Neural cell (in vitro differentiated cells): ENCODE measurements around the gene LZTR1. TPM values are rescaled to one million over a fixed set of nuclear protein-coding genes. Genes with fewer than 3 reads are reported as not detected.

Source experiments
- H2AFZ ChIP-seq: fragments of 200-600, 300-800 bp; sonication (generic), shearing (Covaris generic); 2 replicates; pipeline ENCODE4 v1.6.0; 2014; ENCODE audit warnings: low read depth, mild to moderate bottlenecking, antibody characterized with exemption, low read length, moderate library complexity
- H3F3A ChIP-seq: fragments of 200-600 bp; shearing (Covaris generic); 2 replicates; pipeline ENCODE4 v1.6.1; 2016; ENCODE audit warnings: mild to moderate bottlenecking, moderate library complexity, mixed read lengths, antibody characterized with exemption, low read length; ENCODE audit not compliant: insufficient read depth, poor library complexity, severe bottlenecking
- H3K27ac ChIP-seq: fragments of 200-600, 300-800 bp; sonication (generic), shearing (Covaris generic); 2 replicates; pipeline ENCODE4 v1.5.1; 2014; ENCODE audit warnings: mild to moderate bottlenecking, low read length, moderate library complexity
- H3K27me3 ChIP-seq: fragments of 300-800, 200-600 bp; sonication (generic), shearing (Covaris generic); 2 replicates; pipeline ENCODE4 v1.6.0; 2014; ENCODE audit warnings: mild to moderate bottlenecking, low read depth, low read length, moderate library complexity; ENCODE audit not compliant: insufficient read depth
- H3K36me3 ChIP-seq: fragments of 300-800, 200-600 bp; sonication (generic), shearing (Covaris generic); 2 replicates; pipeline ENCODE4 v1.5.1; 2014; ENCODE audit warnings: mild to moderate bottlenecking, antibody characterized with exemption, low read length, moderate library complexity; ENCODE audit not compliant: insufficient read depth
- H3K4me2 ChIP-seq: fragments of 300-800, 200-600 bp; sonication (generic), shearing (Covaris generic); 2 replicates; pipeline ENCODE4 v1.6.0; 2014; ENCODE audit warnings: mild to moderate bottlenecking, low read length
- H3K4me3 ChIP-seq: fragments of 300-800, 200-600 bp; sonication (generic), shearing (Covaris generic); 2 replicates; pipeline ENCODE4 v1.5.1; 2014; ENCODE audit warnings: mild to moderate bottlenecking, low read length, moderate library complexity
- H3K79me2 ChIP-seq: fragments of 200-600 bp; shearing (Covaris generic); replicated peaks from 2 replicates; pipeline ENCODE4 v1.6.0; 2014; ENCODE audit warnings: mild to moderate bottlenecking, low read length, moderate library complexity; ENCODE audit not compliant: insufficient read depth
- H3K9ac ChIP-seq: fragments of 300-800, 200-600 bp; sonication (generic), shearing (Covaris generic); 2 replicates; pipeline ENCODE4 v1.6.1; 2016; ENCODE audit warnings: mild to moderate bottlenecking, low read length, mixed read lengths
- H3K9me2 ChIP-seq: fragments of 200-600 bp; shearing (Covaris generic); 2 replicates; pipeline ENCODE4 v1.6.1; 2016; ENCODE audit warnings: mild to moderate bottlenecking, low read length, mixed read lengths; ENCODE audit not compliant: insufficient read depth
- H3K9me3 ChIP-seq: fragments of 200-600, 300-800 bp; sonication (generic), shearing (Covaris generic); 2 replicates; pipeline ENCODE4 v1.6.1; 2016; ENCODE audit warnings: mild to moderate bottlenecking, mixed run types, low read length, moderate library complexity, mixed read lengths
- H4K20me1 ChIP-seq: fragments of 200-600 bp; shearing (Covaris generic); 2 replicates; pipeline ENCODE4 v1.6.1; 2016; ENCODE audit warnings: mild to moderate bottlenecking, mixed run types; ENCODE audit not compliant: insufficient read depth
- EP300 ChIP-seq: fragments of 450-650 bp; conservative IDR thresholded peaks from 2 replicates; pipeline ENCODE4 v1.6.1; 2014; ENCODE audit warnings: antibody characterized with exemption, mild to moderate bottlenecking, moderate library complexity; ENCODE audit not compliant: poor library complexity, severe bottlenecking
- EZH2 ChIP-seq: fragments of 200-600, 300-800 bp; shearing (Covaris generic), sonication (generic); IDR thresholded peaks from 2 replicates; pipeline ENCODE4 v1.6.1; 2014; ENCODE audit warnings: antibody characterized with exemption, low read length, borderline replicate concordance, mild to moderate bottlenecking; ENCODE audit not compliant: insufficient read depth, poor library complexity, severe bottlenecking
- MXI1 ChIP-seq: fragments of 450-650 bp; conservative IDR thresholded peaks from 2 replicates; pipeline ENCODE4 v1.6.1; 2014; ENCODE audit warnings: antibody characterized with exemption, mild to moderate bottlenecking; ENCODE audit not compliant: poor library complexity, severe bottlenecking
- POLR2AphosphoS5 ChIP-seq: IDR thresholded peaks from 2 replicates; pipeline ENCODE4 v1.6.1; 2012
- RAD21 ChIP-seq: fragments of 450-650 bp; conservative IDR thresholded peaks from 2 replicates; pipeline ENCODE4 v1.6.1; 2014; ENCODE audit warnings: antibody characterized with exemption, mild to moderate bottlenecking, moderate library complexity
- SMC3 ChIP-seq: fragments of 450-650 bp; conservative IDR thresholded peaks from 2 replicates; pipeline ENCODE4 v1.6.1; 2014; ENCODE audit warnings: antibody characterized with exemption, mild to moderate bottlenecking, moderate library complexity; ENCODE audit not compliant: poor library complexity
- TAF1 ChIP-seq: IDR thresholded peaks from 2 replicates; pipeline ENCODE4 v1.6.1; 2012; ENCODE audit warnings: low read depth
- polyA plus RNA-seq: library from polyadenylated mRNA; depleted of rRNA; stranded (reverse); fragments of >200 nt; gene quantifications from 2 replicates; pipeline ENCODE4 v1.2.3, GENCODE V29; 2014
- TF ChIP-seq, protein P1 (sequence below): fragments of 450-650 bp; IDR thresholded peaks from 2 replicates; pipeline ENCODE4 v1.5.1; 2014; ENCODE audit warnings: antibody characterized with exemption, mild to moderate bottlenecking, moderate library complexity; ENCODE audit not compliant: poor library complexity, severe bottlenecking
- TF ChIP-seq, protein P2 (sequence below): IDR thresholded peaks from 2 replicates; pipeline ENCODE4 v1.6.1; 2012; ENCODE audit warnings: borderline replicate concordance

LZTR1 gene
- polyA plus RNA-seq, 1 donor from 2014 or later = 114 TPM

DNA sequence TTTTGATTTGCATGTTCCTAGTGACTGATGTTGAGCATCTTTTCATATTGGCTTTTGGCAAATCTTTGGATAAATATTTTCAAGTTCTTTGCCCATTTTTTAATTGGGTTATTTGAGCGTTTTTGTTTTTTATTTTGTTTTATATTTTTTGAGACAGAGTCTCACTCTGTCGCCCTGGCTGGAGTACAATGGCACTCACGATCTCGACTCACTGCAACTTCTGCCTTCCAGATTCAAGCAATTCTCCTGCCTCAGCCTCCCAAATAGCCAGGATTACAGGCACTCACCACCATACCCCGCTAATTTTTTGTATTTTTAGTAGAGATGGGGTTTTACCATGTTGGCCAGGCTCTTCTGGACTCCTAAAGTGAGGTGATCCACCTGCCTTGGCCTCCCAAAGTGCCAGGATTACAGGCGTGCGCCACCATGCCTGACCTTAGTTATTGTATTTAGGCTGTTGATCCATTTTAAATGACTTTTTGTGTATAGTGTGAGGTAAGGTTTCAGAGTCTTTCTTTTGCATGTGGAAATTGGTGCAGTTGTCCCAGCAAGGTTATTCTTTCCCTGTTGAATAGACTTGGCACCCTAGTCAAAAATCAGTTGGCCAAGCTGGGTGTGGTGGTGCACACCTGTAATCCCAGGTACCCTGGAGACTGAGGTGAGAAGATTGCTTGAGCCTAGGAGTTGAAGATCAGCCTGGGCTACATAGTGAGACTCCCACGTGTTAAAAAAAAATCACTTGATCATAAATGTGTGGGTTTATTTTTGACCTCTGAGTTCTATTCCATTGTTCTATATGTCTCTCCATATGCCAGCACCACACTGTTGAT is 38.8 kb upstream of the LZTR1 start:
- Histone ChIP-seq H2AFZ (no peak overlapping the region), H3K27ac (no peak overlapping the region), H3K4me3 (no peak overlapping the region), H3K9ac (no peak overlapping the region), H3K4me2 (no peak overlapping the region), H4K20me1 (peaks cover 16% of the 10 kb centered on the region), H3K27me3 (no peaks in the 10 kb centered on the region), H3K79me2 (peaks cover 90% of the 10 kb centered on the region), H3K9me3 (no peaks in the 10 kb centered on the region), H3K36me3 (no peaks in the 10 kb centered on the region), H3K9me2 (no peaks in the 10 kb centered on the region), H3F3A (no peaks in the 10 kb centered on the region)
- TF ChIP-seq EP300 (no peak), MXI1 (no peak), SMC3 (no peak), RAD21 (no peak), TAF1 (no peak), EZH2 (no peak), POLR2AphosphoS5 (no peak)
- TF ChIP-seq, protein P1, sequence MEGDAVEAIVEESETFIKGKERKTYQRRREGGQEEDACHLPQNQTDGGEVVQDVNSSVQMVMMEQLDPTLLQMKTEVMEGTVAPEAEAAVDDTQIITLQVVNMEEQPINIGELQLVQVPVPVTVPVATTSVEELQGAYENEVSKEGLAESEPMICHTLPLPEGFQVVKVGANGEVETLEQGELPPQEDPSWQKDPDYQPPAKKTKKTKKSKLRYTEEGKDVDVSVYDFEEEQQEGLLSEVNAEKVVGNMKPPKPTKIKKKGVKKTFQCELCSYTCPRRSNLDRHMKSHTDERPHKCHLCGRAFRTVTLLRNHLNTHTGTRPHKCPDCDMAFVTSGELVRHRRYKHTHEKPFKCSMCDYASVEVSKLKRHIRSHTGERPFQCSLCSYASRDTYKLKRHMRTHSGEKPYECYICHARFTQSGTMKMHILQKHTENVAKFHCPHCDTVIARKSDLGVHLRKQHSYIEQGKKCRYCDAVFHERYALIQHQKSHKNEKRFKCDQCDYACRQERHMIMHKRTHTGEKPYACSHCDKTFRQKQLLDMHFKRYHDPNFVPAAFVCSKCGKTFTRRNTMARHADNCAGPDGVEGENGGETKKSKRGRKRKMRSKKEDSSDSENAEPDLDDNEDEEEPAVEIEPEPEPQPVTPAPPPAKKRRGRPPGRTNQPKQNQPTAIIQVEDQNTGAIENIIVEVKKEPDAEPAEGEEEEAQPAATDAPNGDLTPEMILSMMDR = no peak
- TF ChIP-seq, protein P2, sequence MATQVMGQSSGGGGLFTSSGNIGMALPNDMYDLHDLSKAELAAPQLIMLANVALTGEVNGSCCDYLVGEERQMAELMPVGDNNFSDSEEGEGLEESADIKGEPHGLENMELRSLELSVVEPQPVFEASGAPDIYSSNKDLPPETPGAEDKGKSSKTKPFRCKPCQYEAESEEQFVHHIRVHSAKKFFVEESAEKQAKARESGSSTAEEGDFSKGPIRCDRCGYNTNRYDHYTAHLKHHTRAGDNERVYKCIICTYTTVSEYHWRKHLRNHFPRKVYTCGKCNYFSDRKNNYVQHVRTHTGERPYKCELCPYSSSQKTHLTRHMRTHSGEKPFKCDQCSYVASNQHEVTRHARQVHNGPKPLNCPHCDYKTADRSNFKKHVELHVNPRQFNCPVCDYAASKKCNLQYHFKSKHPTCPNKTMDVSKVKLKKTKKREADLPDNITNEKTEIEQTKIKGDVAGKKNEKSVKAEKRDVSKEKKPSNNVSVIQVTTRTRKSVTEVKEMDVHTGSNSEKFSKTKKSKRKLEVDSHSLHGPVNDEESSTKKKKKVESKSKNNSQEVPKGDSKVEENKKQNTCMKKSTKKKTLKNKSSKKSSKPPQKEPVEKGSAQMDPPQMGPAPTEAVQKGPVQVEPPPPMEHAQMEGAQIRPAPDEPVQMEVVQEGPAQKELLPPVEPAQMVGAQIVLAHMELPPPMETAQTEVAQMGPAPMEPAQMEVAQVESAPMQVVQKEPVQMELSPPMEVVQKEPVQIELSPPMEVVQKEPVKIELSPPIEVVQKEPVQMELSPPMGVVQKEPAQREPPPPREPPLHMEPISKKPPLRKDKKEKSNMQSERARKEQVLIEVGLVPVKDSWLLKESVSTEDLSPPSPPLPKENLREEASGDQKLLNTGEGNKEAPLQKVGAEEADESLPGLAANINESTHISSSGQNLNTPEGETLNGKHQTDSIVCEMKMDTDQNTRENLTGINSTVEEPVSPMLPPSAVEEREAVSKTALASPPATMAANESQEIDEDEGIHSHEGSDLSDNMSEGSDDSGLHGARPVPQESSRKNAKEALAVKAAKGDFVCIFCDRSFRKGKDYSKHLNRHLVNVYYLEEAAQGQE = no peak

- no peaks in the 10 kb centered on the region for H3F3A ChIP-seq
- no peaks in the 10 kb centered on the region for H3K9me3 ChIP-seq
- H3K79me2 ChIP-seq = peaks cover 89% of the 10 kb centered on the region
- no peak overlapping the region for H3K9ac ChIP-seq
- H3K4me2 ChIP-seq = no peak overlapping the region
- H3K4me3 ChIP-seq = no peak overlapping the region
- H3K27me3 ChIP-seq = no peaks in the 10 kb centered on the region
- no peaks in the 10 kb centered on the region for H3K36me3 ChIP-seq
- H3K9me2 ChIP-seq = no peaks in the 10 kb centered on the region
- H3K27ac ChIP-seq = no peak overlapping the region
- TF ChIP-seq SMC3 (no peak), RAD21 (no peak), TAF1 (no peak), EZH2 (no peak), POLR2AphosphoS5 (no peak), EP300 (no peak), MXI1 (no peak)
- TF ChIP-seq, protein P1 = no peak
- TF ChIP-seq, protein P2 = no peak
- H2AFZ ChIP-seq = no peak overlapping the region
- H4K20me1 ChIP-seq = peaks cover 13% of the 10 kb centered on the region
These were observed 38.1 kb upstream of the LZTR1 start for GRCh38 chr22:20944042-20944441.
